MM.1S (cell line): ENCODE results near the gene DAAM2.

Experiments
- DNase-seq: peaks from one replicate; pipeline ENCODE4 v3.0.0-alpha.2; 2015
- H2AFZ ChIP-seq: fragments of 300-600 bp; sonication (generic); 2 replicates; pipeline ENCODE4 v1.6.0; 2016; ENCODE audit warnings: antibody characterized with exemption, low read length
- H3F3A ChIP-seq: fragments of 300-600 bp; sonication (generic); 2 replicates; pipeline ENCODE4 v1.6.1; 2016; ENCODE audit warnings: mild to moderate bottlenecking, antibody characterized with exemption, low read length, moderate library complexity, mixed read lengths; ENCODE audit not compliant: insufficient read depth
- H3K27ac ChIP-seq: fragments of 300-600 bp; sonication (generic); 2 replicates; pipeline ENCODE4 v1.5.1; 2016; ENCODE audit warnings: mild to moderate bottlenecking, low read length
- H3K27me3 ChIP-seq: fragments of 300-600 bp; sonication (generic); replicated peaks from 2 replicates; pipeline ENCODE4 v1.6.0; 2016; ENCODE audit warnings: low read length; ENCODE audit not compliant: insufficient read depth
- H3K36me3 ChIP-seq: fragments of 300-600 bp; sonication (generic); replicated peaks from 2 replicates; pipeline ENCODE4 v1.6.1; 2016; ENCODE audit warnings: mild to moderate bottlenecking, low read length, mixed read lengths; ENCODE audit not compliant: insufficient read depth
- H3K4me1 ChIP-seq: fragments of 300-600 bp; sonication (generic); 2 replicates; pipeline ENCODE4 v1.6.1; 2016; ENCODE audit warnings: low read length, mixed read lengths
- H3K4me2 ChIP-seq: fragments of 300-600 bp; sonication (generic); 2 replicates; pipeline ENCODE4 v1.6.0; 2016; ENCODE audit warnings: low read depth, low read length
- H3K4me3 ChIP-seq: fragments of 300-600 bp; sonication (generic); 2 replicates; pipeline ENCODE4 v1.5.1; 2016; ENCODE audit warnings: low read length, mixed read lengths
- H3K79me2 ChIP-seq: fragments of 300-600 bp; sonication (generic); 2 replicates; pipeline ENCODE4 v1.6.1; 2016; ENCODE audit warnings: mixed run types, low read length, mixed read lengths
- H3K9ac ChIP-seq: fragments of 300-600 bp; sonication (generic); 2 replicates; pipeline ENCODE4 v1.6.1; 2016; ENCODE audit warnings: low read length, mixed read lengths
- H3K9me2 ChIP-seq: fragments of 300-600 bp; sonication (generic); replicated peaks from 2 replicates; pipeline ENCODE4 v1.6.1; 2016; ENCODE audit warnings: mild to moderate bottlenecking, low read length, mixed read lengths; ENCODE audit not compliant: insufficient read depth
- H3K9me3 ChIP-seq: fragments of 300-600 bp; sonication (generic); replicated peaks from 2 replicates; pipeline ENCODE4 v1.6.1; 2016; ENCODE audit warnings: mild to moderate bottlenecking, low read length, mixed read lengths; ENCODE audit not compliant: insufficient read depth
- H4K20me1 ChIP-seq: fragments of 300-600 bp; sonication (generic); 2 replicates; pipeline ENCODE4 v1.6.1; 2016; ENCODE audit warnings: mild to moderate bottlenecking, low read length, moderate library complexity, mixed read lengths; ENCODE audit not compliant: insufficient read depth
- EZH2 ChIP-seq: fragments of 300-600 bp; sonication (generic); optimal IDR thresholded peaks from 2 replicates; pipeline ENCODE3; 2017; ENCODE audit warnings: low read depth, mild to moderate bottlenecking, antibody characterized with exemption, low read length, mixed read lengths
- EZH2phosphoT487 ChIP-seq: fragments of 300-600 bp; sonication (generic); IDR thresholded peaks from 2 replicates; pipeline ENCODE4 v1.6.1; 2018; ENCODE audit warnings: antibody characterized with exemption, low read length
- TF ChIP-seq, protein P1 (sequence below): fragments of 300-600 bp; sonication (generic); IDR thresholded peaks from 2 replicates; pipeline ENCODE4 v1.5.1; 2016; ENCODE audit warnings: antibody characterized with exemption, low read length, mixed read lengths

The DAAM2 gene

DNA sequence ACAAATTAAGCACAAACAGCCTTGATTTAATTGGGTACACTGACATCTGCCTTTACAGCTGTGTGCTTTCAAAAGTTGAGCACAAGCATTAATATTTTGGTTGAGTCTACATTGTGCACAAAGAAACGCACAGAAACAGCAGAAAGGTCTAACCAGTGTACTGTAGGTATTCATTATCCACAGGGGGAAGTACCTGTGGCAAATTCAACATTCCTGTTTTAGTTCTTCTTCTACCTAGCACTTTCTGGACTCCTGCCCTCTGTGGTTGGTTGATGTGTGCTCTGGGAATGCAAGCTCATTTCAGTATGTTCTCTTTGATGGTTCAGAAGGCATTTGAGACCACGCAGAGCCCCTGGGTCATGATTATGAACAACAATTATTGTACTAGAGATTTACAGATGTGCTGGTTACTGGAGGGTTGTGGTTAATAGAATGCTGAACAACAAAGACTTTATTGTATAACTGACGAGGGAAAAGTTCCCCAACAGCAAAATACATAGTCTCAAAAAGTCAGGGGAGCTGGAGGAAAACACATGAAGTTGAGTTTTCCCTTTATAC is 26.6 kb upstream of the DAAM2 start:
- Histone ChIP-seq H3K4me2 (no peak overlapping the region), H2AFZ (no peak overlapping the region), H3K9me2 (no peaks in the 10 kb centered on the region), H3K27me3 (no peaks in the 10 kb centered on the region), H3K9me3 (no peaks in the 10 kb centered on the region), H3K9ac (no peak overlapping the region), H3K79me2 (no peaks in the 10 kb centered on the region), H3K27ac (no peak overlapping the region), H3K36me3 (no peaks in the 10 kb centered on the region), H4K20me1 (no peaks in the 10 kb centered on the region), H3K4me1 (no peaks in the 10 kb centered on the region), H3K4me3 (no peak overlapping the region), H3F3A (no peaks in the 10 kb centered on the region)
- TF ChIP-seq, protein P1, sequence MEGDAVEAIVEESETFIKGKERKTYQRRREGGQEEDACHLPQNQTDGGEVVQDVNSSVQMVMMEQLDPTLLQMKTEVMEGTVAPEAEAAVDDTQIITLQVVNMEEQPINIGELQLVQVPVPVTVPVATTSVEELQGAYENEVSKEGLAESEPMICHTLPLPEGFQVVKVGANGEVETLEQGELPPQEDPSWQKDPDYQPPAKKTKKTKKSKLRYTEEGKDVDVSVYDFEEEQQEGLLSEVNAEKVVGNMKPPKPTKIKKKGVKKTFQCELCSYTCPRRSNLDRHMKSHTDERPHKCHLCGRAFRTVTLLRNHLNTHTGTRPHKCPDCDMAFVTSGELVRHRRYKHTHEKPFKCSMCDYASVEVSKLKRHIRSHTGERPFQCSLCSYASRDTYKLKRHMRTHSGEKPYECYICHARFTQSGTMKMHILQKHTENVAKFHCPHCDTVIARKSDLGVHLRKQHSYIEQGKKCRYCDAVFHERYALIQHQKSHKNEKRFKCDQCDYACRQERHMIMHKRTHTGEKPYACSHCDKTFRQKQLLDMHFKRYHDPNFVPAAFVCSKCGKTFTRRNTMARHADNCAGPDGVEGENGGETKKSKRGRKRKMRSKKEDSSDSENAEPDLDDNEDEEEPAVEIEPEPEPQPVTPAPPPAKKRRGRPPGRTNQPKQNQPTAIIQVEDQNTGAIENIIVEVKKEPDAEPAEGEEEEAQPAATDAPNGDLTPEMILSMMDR = no peak
- TF ChIP-seq EZH2phosphoT487 = no peak
- no peak for TF ChIP-seq EZH2
- DNase-seq = no peak

DNA sequence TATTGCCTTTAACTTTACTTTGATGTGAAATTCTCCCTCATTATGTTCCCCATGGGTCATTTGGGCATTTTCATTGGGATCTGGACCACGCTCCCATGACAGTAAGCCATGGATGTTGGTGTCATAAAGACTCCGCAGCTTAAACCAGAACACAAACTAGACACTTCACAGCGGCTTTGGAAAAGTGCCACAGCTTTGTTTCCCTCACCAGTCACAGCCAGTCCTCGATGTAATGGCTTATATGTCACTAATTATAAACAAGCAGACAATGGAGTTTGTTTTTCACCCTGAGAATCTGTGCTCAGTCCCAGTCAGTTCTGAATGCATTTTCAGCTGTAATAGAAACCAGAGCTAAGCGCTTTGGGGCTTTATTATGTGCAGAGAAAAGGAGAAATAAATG is 23.2 kb upstream of the DAAM2 start:
- DNase-seq = no peak
- TF ChIP-seq EZH2phosphoT487 (no peak), EZH2 (no peak)
- TF ChIP-seq, protein P1 = no peak
- Histone ChIP-seq H3K9me3 (no peaks in the 10 kb centered on the region), H3K4me2 (no peak overlapping the region), H4K20me1 (no peaks in the 10 kb centered on the region), H3F3A (no peaks in the 10 kb centered on the region), H3K79me2 (no peaks in the 10 kb centered on the region), H3K36me3 (no peaks in the 10 kb centered on the region), H3K9ac (no peak overlapping the region), H3K4me1 (no peaks in the 10 kb centered on the region), H3K4me3 (no peak overlapping the region), H2AFZ (no peak overlapping the region), H3K27ac (no peak overlapping the region), H3K9me2 (no peaks in the 10 kb centered on the region), H3K27me3 (no peaks in the 10 kb centered on the region)

DNA sequence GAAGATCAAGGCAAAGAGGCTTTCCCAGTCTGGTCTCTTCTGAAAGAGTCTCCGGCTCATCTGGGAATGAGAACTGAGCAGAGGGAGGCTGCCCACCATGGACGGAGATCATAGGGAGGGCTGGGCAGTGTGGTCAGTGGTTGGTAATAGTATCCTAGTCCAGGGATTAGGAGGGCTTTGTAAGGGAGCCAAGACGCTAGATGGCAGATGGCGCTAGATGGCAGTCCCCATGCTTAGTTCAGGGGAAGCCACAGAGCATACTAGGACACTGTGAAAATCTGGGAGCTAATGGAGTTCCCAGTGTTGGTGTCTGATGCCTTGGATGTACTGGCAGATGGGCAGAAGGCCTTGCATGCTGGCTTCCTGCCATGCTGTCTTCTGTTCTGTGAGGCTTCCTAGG is 21.7 kb upstream of the DAAM2 start:
- DNase-seq = no peak
- Histone ChIP-seq H3K4me3 (no peak overlapping the region), H2AFZ (no peak overlapping the region), H3K4me2 (no peak overlapping the region), H3K36me3 (no peaks in the 10 kb centered on the region), H4K20me1 (no peaks in the 10 kb centered on the region), H3F3A (no peaks in the 10 kb centered on the region), H3K79me2 (no peaks in the 10 kb centered on the region), H3K9me3 (no peaks in the 10 kb centered on the region), H3K4me1 (no peaks in the 10 kb centered on the region), H3K27me3 (no peaks in the 10 kb centered on the region), H3K27ac (no peak overlapping the region), H3K9ac (no peak overlapping the region), H3K9me2 (no peaks in the 10 kb centered on the region)
- TF ChIP-seq, protein P1 = no peak
- TF ChIP-seq EZH2phosphoT487 (no peak), EZH2 (no peak)
